Measurements from ENCODE around the gene CNOT4. TPM values are rescaled to one million over a fixed set of nuclear protein-coding genes. Genes with fewer than 3 reads are reported as not detected.

Gene CNOT4
- total and polyA plus RNA-seq, 8 donors = 4.6 to 50.2 (median 10.9) TPM

DNA sequence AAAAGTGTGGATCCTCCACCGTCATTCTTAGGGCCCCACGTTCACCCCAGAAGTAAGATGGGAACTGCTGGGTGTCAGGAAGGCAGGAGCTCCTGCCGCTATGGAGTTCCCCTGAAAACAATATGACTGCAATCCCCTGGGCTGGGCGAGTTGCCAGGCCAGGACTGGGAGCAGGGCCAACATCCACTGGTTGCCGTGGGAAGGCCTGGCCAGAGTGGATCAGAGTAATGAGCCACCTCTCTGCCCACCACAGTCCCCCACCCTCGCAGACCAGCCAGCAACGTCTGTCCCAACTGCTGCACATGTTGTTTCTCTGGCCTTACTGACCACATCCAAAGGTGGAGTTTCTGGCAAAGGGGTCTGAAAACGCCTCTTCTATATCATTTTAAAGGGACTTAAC, 189.6 kb downstream of the CNOT4 start:
- intact Hi-C loops (cut with DNase I; ENCODE audit: low total_unique reads) = no loop called here
- 15 to 21% (median 18%) methylated on average over 8 of the region's 8 CpGs for WGBS, 5 donors
- H3K36me3 ChIP-seq = no peaks in the 10 kb centered on the region
- H3K27ac ChIP-seq = no peak overlapping the region
- H3K4me1 ChIP-seq = peaks cover 0 to 21% (median 8%) of the 10 kb centered on the region in 4 donors
- no peak for TF ChIP-seq CTCF (IDR thresholded peaks at IDR 0.05)
- peak in 1 of 3 donors; percentile 20 for TF ChIP-seq POLR2AphosphoS5 (IDR thresholded peaks at IDR 0.05)
- H3K4me3 ChIP-seq = no peak overlapping the region
- peak; percentile 79 to 85 for DNase-seq
- H3K9me3 ChIP-seq = no peaks in the 10 kb centered on the region
- no peaks in the 10 kb centered on the region for H3K27me3 ChIP-seq

DNA sequence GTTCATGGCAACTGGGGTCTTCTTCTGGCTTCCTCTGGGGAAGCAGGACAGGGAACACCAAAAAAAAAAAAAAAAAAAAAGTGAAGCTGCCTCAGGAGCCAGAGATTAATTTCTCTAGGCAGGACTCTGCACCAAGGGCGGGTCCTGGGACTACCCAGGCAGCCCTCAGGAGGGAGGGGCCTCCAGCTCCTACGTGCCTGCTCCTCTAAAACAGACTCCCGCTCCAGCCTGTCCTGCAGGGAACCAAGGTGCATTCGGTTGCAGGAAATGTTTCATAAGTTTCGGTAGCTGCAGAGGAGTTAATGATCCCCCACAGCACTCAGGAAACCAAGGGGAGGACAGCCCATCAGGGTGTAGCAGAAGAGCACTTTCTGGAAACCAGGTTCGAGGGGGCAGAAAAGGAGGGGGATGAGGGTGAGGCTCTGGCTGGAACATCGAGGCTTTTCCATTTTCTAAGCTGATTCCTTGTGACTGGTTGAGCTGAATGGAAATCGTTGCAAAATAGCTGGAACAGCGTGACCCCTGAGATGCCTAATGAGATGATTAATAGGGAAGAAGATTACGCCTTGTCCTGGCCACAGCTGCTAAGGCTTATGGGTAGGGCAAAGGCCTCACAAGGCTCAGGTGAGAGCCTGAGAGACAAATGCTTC, 192.1 kb downstream of the CNOT4 start:
- peaks cover 0 to 21% (median 8%) of the 10 kb centered on the region in 4 donors for H3K4me1 ChIP-seq
- H3K9me3 ChIP-seq = no peaks in the 10 kb centered on the region
- no peak overlapping the region for H3K4me3 ChIP-seq
- no peaks in the 10 kb centered on the region for H3K36me3 ChIP-seq
- WGBS, 5 donors = 37 to 59% (median 39%) methylated on average over 10 of the region's 10 CpGs
- no peak overlapping the region for H3K27ac ChIP-seq
- intact Hi-C loops (cut with DNase I; ENCODE audit: low total_unique reads) = no loop called here
- H3K27me3 ChIP-seq = no peaks in the 10 kb centered on the region
- TF ChIP-seq POLR2A (IDR thresholded peaks at IDR 0.05) = no peak
- no peak for TF ChIP-seq CTCF (IDR thresholded peaks at IDR 0.05)
- no peak for TF ChIP-seq EP300 (IDR thresholded peaks at IDR 0.05)
- TF ChIP-seq POLR2AphosphoS5 (IDR thresholded peaks at IDR 0.05) = no peak
- DNase-seq = peak in 1 of 2 donors; percentile 70

DNA sequence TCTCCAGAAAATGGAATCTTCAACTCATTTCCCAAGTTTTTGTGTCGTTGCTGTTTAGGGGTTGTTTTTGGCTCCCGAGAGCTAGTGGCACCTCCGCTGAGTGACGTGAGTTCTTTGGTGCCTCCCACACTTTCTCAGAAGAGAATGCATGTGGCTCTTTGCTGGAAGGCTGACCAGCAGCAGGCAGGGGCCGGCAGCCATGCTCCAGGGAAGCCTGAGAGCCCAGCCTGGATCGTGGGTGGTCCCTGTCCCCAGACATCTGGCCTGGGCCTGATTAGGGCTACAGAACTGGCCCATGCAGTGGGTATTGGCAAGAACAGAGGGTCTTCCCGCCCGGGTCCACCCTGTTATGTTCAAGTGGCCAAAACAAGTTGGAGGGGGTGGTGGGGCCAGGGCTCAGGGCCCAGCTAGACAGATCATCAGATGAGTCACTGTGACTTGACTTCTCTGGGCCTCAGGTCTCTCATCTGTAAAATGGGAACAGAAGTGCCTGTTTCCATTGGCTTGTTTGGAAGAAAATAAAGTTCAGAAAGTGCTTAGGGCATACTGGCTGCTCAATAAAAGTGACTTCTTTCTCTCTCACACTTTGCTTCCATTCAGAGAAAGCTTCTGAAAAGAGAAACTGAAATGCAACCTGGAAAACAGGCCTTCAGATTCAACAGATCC, 193.1 kb downstream of the CNOT4 start:
- H3K4me3 ChIP-seq = no peak overlapping the region
- H3K36me3 ChIP-seq = no peaks in the 10 kb centered on the region
- H3K4me1 ChIP-seq = peaks cover 0 to 18% (median 8%) of the 10 kb centered on the region in 4 donors
- no peaks in the 10 kb centered on the region for H3K27me3 ChIP-seq
- DNase-seq = no peak
- intact Hi-C loops (cut with DNase I; ENCODE audit: low total_unique reads) = no loop called here
- no peaks in the 10 kb centered on the region for H3K9me3 ChIP-seq
- H3K27ac ChIP-seq = no peak overlapping the region
- TF ChIP-seq CTCF (IDR thresholded peaks at IDR 0.05) (no peak), EP300 (IDR thresholded peaks at IDR 0.05) (no peak), POLR2A (IDR thresholded peaks at IDR 0.05) (no peak), POLR2AphosphoS5 (IDR thresholded peaks at IDR 0.05) (no peak)
- WGBS, 5 donors = 77 to 86% (median 82%) methylated on average over 7 to 8 of the region's 8 CpGs

GRCh38 chr7:135313971-135314370, 195.9 kb downstream of the CNOT4 start:
- Histone ChIP-seq H3K27me3 (no peaks in the 10 kb centered on the region), H3K36me3 (no peaks in the 10 kb centered on the region), H3K4me1 (no peaks in the 10 kb centered on the region), H3K27ac (no peak overlapping the region), H3K9me3 (no peaks in the 10 kb centered on the region), H3K4me3 (no peak overlapping the region)
- DNase-seq = no peak
- TF ChIP-seq POLR2AphosphoS5 (IDR thresholded peaks at IDR 0.05) = no peak
- no peak for TF ChIP-seq EP300 (IDR thresholded peaks at IDR 0.05)
- TF ChIP-seq POLR2A (IDR thresholded peaks at IDR 0.05) = no peak
- TF ChIP-seq CTCF (IDR thresholded peaks at IDR 0.05) = no peak
- intact Hi-C loops (cut with DNase I; ENCODE audit: low total_unique reads) = no loop called here
- WGBS, 5 donors = 72 to 82% (median 78%) methylated on average over 10 of the region's 10 CpGs

Other genes starting within 250 kb of the CNOT4 start
- gene NUP205, start 47.8 kb upstream of the CNOT4 start, total RNA-seq = 10 to 100 TPM; 13.4 to 63.4 (median 29.1) TPM
- 10 to 100 TPM; 11.9 to 35.0 (median 16.3) TPM for gene NUP205, start 47.8 kb upstream of the CNOT4 start, polyA plus RNA-seq
- 10 to 100 TPM in 4 of 5 donors, 1 to 10 TPM in 1; 3.5 to 20.7 (median 12.7) TPM for gene STMP1, start 152.4 kb upstream of the CNOT4 start, total RNA-seq
- gene STMP1, start 152.4 kb upstream of the CNOT4 start, polyA plus RNA-seq = 10 to 100 TPM; 29.9 to 42.0 (median 33.7) TPM
- not detected for gene SLC13A4, start 218.1 kb upstream of the CNOT4 start, total RNA-seq
- 1 to 10 TPM in 2 of 3 donors, under 1 TPM in 1; 0.31 to 1.7 (median 1.6) TPM for gene SLC13A4, start 218.1 kb upstream of the CNOT4 start, polyA plus RNA-seq
- 1 to 10 TPM in 1 of 5 donors, not detected in 4; 5.8 TPM for gene FAM180A, start 238.7 kb upstream of the CNOT4 start, total RNA-seq
- 1 to 10 TPM in 1 of 3 donors, under 1 TPM in 2; 0.08 to 2.1 (median 0.75) TPM for gene FAM180A, start 238.7 kb upstream of the CNOT4 start, polyA plus RNA-seq

Measured in stomach (tissue), 9 donors.